VCaP (cell line): ENCODE data around the gene C17orf58.
A peak's percentile ranks its signal among the peaks of the same experiment; 100 is the strongest.

Source experiments
- H3K27ac ChIP-seq: fragments of 450-650 bp; 2 replicates; pipeline ENCODE4 v1.5.1; 2017
- CTCF ChIP-seq: fragments of 450-650 bp; conservative IDR thresholded peaks from 2 replicates; pipeline ENCODE4 v1.5.1; 2017; ENCODE audit warnings: mild to moderate bottlenecking, moderate library complexity

C17orf58 gene

GRCh38 chr17:68016838-68017237 lies 20.6 kb upstream of the C17orf58 start:
- H3K27ac ChIP-seq: no peak overlapping the region
- TF ChIP-seq CTCF: no peak

- H3K27ac ChIP-seq: no peak overlapping the region
- TF ChIP-seq CTCF: no peak
Measured at GRCh38 chr17:68015081-68015723, 18.9 kb upstream of the C17orf58 start.

DNA sequence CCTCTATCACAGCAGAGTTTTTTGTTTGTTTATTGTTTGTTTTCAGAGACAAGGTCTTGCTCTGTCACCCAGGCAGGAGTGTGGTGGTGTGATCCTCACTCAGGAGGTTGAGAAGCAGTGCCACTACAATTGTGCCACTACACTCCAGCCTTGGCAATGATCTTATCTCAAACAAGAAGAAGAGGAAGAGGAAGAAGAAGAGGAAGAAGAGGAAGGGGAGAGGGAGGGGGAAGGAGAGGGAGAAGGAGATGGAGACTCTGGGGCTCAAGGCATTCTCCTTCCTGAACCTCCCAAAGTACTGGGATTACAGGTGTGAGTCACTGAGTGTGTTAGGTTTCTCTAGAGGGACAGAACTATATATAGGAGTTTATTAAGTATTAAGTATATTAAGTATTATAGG lies 17.1 kb upstream of the C17orf58 start:
- no peak for TF ChIP-seq CTCF
- no peak overlapping the region for H3K27ac ChIP-seq

GRCh38 chr17:68011199-68011665 lies 15.0 kb upstream of the C17orf58 start:
- H3K27ac ChIP-seq: no peak overlapping the region
- TF ChIP-seq CTCF: peak; percentile 49

GRCh38 chr17:68006797-68007196 lies 10.5 kb upstream of the C17orf58 start:
- no peak overlapping the region for H3K27ac ChIP-seq
- no peak for TF ChIP-seq CTCF

GRCh38 chr17:68004201-68004600 lies 7.9 kb upstream of the C17orf58 start:
- no peak overlapping the region for H3K27ac ChIP-seq
- no peak for TF ChIP-seq CTCF

GRCh38 chr17:67999291-67999911 lies 3.1 kb upstream of the C17orf58 start:
- H3K27ac ChIP-seq: no peak overlapping the region

More at GRCh38 chr17:67999291-67999911, 3.1 kb upstream of the C17orf58 start:
- TF ChIP-seq CTCF: no peak
